Neural crest cell (in vitro differentiated cells): ENCODE results near the gene ADK. TPM values are rescaled to one million over a fixed set of nuclear protein-coding genes. Genes with fewer than 3 reads are reported as not detected.

Source experiments
- DNase-seq: peaks from one replicate; pipeline ENCODE4 v3.0.0; 2021; ENCODE audit warnings: low read depth, mixed read lengths, low spot score
- H3K27ac Mint-ChIP-seq: one replicate; pipeline ENCODE4 v1.8.0; 2021; ENCODE audit warnings: mild to moderate bottlenecking, mixed read lengths; ENCODE audit not compliant: unreplicated experiment
- H3K27me3 Mint-ChIP-seq: 2 replicates; pipeline ENCODE4 v1.8.0; 2021; ENCODE audit warnings: low read depth, mild to moderate bottlenecking, mixed read lengths
- H3K36me3 Mint-ChIP-seq: 2 replicates; pipeline ENCODE4 v1.8.0; 2021; ENCODE audit warnings: low read depth, mild to moderate bottlenecking, mixed read lengths
- H3K4me1 Mint-ChIP-seq: 2 replicates; pipeline ENCODE4 v1.8.0; 2021; ENCODE audit warnings: mixed read lengths
- H3K4me3 Mint-ChIP-seq: one replicate; pipeline ENCODE4 v1.8.0; 2021; ENCODE audit warnings: mild to moderate bottlenecking, mixed read lengths
- H3K9me3 Mint-ChIP-seq: 2 replicates; pipeline ENCODE4 v1.8.0; 2021; ENCODE audit warnings: mixed read lengths
- CTCF ChIP-seq: fragments of 200-600 bp; sonication (generic); conservative IDR thresholded peaks from 2 replicates; pipeline ENCODE4 v1.5.0; 2021; ENCODE audit warnings: antibody characterized with exemption, mild to moderate bottlenecking
- total RNA-seq: library from RNA; stranded (reverse); gene quantifications from 2 replicates; pipeline ENCODE4 v1.2.1, GENCODE V29; 2021

Gene ADK
- total RNA-seq, 1 donor from 2014 or later = 35.6 TPM

GRCh38 chr10:74640134-74640921 is 489.3 kb downstream of the ADK start:
- no peak for DNase-seq
- peaks cover 7% of the 10 kb centered on the region for H3K36me3 Mint-ChIP-seq
- no peak for TF ChIP-seq CTCF
- H3K27me3 Mint-ChIP-seq = no peaks in the 10 kb centered on the region
- H3K4me3 Mint-ChIP-seq = no peak overlapping the region
- peaks cover 22% of the 10 kb centered on the region for H3K4me1 Mint-ChIP-seq
- peak overlapping the region; percentile 52 for H3K27ac Mint-ChIP-seq
- peaks cover 7% of the 10 kb centered on the region for H3K9me3 Mint-ChIP-seq

GRCh38 chr10:74641659-74642058 is 490.6 kb downstream of the ADK start:
- DNase-seq = no peak
- H3K27ac Mint-ChIP-seq = no peak overlapping the region
- H3K27me3 Mint-ChIP-seq = no peaks in the 10 kb centered on the region
- peaks cover 33% of the 10 kb centered on the region for H3K4me1 Mint-ChIP-seq
- peaks cover 7% of the 10 kb centered on the region for H3K9me3 Mint-ChIP-seq
- TF ChIP-seq CTCF = no peak
- no peak overlapping the region for H3K4me3 Mint-ChIP-seq
- H3K36me3 Mint-ChIP-seq = peaks cover 7% of the 10 kb centered on the region

GRCh38 chr10:74642901-74643595 is 492.0 kb downstream of the ADK start:
- H3K9me3 Mint-ChIP-seq = peaks cover 7% of the 10 kb centered on the region
- no peak overlapping the region for H3K27ac Mint-ChIP-seq
- no peaks in the 10 kb centered on the region for H3K27me3 Mint-ChIP-seq
- H3K4me3 Mint-ChIP-seq = no peak overlapping the region
- no peak for DNase-seq
- H3K36me3 Mint-ChIP-seq = peaks cover 7% of the 10 kb centered on the region
- H3K4me1 Mint-ChIP-seq = peaks cover 34% of the 10 kb centered on the region
- no peak for TF ChIP-seq CTCF

GRCh38 chr10:74643596-74643975 is 492.6 kb downstream of the ADK start:
- no peak overlapping the region for H3K27ac Mint-ChIP-seq
- peaks cover 7% of the 10 kb centered on the region for H3K9me3 Mint-ChIP-seq
- H3K27me3 Mint-ChIP-seq = no peaks in the 10 kb centered on the region
- no peak for DNase-seq
- peaks cover 7% of the 10 kb centered on the region for H3K36me3 Mint-ChIP-seq
- H3K4me3 Mint-ChIP-seq = no peak overlapping the region
- H3K4me1 Mint-ChIP-seq = peaks cover 34% of the 10 kb centered on the region
- no peak for TF ChIP-seq CTCF

- Mint-ChIP-seq H3K36me3 (peaks cover 7% of the 10 kb centered on the region), H3K4me1 (peaks cover 34% of the 10 kb centered on the region), H3K4me3 (no peak overlapping the region), H3K9me3 (peaks cover 9% of the 10 kb centered on the region), H3K27ac (no peak overlapping the region), H3K27me3 (no peaks in the 10 kb centered on the region)
- no peak for DNase-seq
- no peak for TF ChIP-seq CTCF
These were observed 493.7 kb downstream of the ADK start for GRCh38 chr10:74644738-74645137.
